ENCODE results near the gene PLEK.

The PLEK gene

GRCh38 chr2:68417926-68418325 lies 52.8 kb downstream of the PLEK start:
- DNase-seq (ENCODE audit: low read depth): no peak

- no peak for DNase-seq (ENCODE audit: low read depth)
Observed at GRCh38 chr2:68418419-68418818, 53.3 kb downstream of the PLEK start.

- DNase-seq (ENCODE audit: low read depth): no peak
Observed at GRCh38 chr2:68418855-68419254, 53.8 kb downstream of the PLEK start.

GRCh38 chr2:68420254-68420910 lies 55.3 kb downstream of the PLEK start:
- DNase-seq (ENCODE audit: low read depth): peak; percentile 50

GRCh38 chr2:68423966-68424650 lies 59.0 kb downstream of the PLEK start:
- DNase-seq (ENCODE audit: low read depth): no peak

GRCh38 chr2:68425503-68425902 lies 60.4 kb downstream of the PLEK start:
- DNase-seq (ENCODE audit: low read depth): no peak

- no peak for DNase-seq (ENCODE audit: low read depth)
Observed at GRCh38 chr2:68426446-68426845, 61.4 kb downstream of the PLEK start.

GRCh38 chr2:68426848-68427579 lies 61.9 kb downstream of the PLEK start:
- peak; percentile 76 for DNase-seq (ENCODE audit: low read depth)

- peak; percentile 70 for DNase-seq (ENCODE audit: low read depth)
Observed at GRCh38 chr2:68428126-68428525, 63.0 kb downstream of the PLEK start.

GRCh38 chr2:68428746-68429145 lies 63.7 kb downstream of the PLEK start:
- DNase-seq (ENCODE audit: low read depth): peak; percentile 52

- DNase-seq (ENCODE audit: low read depth): peak; percentile 78
Observed at GRCh38 chr2:68429311-68429826, 64.3 kb downstream of the PLEK start.

- no peak for DNase-seq (ENCODE audit: low read depth)
Observed at GRCh38 chr2:68431316-68431972, 66.4 kb downstream of the PLEK start.

GRCh38 chr2:68432696-68433658 lies 67.9 kb downstream of the PLEK start:
- DNase-seq (ENCODE audit: low read depth): no peak

GRCh38 chr2:68434981-68435380 lies 69.9 kb downstream of the PLEK start:
- no peak for DNase-seq (ENCODE audit: low read depth)

GRCh38 chr2:68435615-68436014 lies 70.5 kb downstream of the PLEK start:
- peak; percentile 66 for DNase-seq (ENCODE audit: low read depth)

GRCh38 chr2:68436270-68436669 lies 71.2 kb downstream of the PLEK start:
- DNase-seq (ENCODE audit: low read depth): peak; percentile 71

GRCh38 chr2:68438455-68439303 lies 73.6 kb downstream of the PLEK start:
- peak; percentile 24 for DNase-seq (ENCODE audit: low read depth)

GRCh38 chr2:68441179-68441993 lies 76.3 kb downstream of the PLEK start:
- peak; percentile 80 for DNase-seq (ENCODE audit: low read depth)

- no peak for DNase-seq (ENCODE audit: low read depth)
Observed at GRCh38 chr2:68441994-68442322, 76.9 kb downstream of the PLEK start.
